GM19099 (cell line): ENCODE data around the gene OR1E1.

Source experiments
- POLR2A ChIP-seq: IDR thresholded peaks from 3 replicates; pipeline ENCODE4 v1.6.1; 2011; ENCODE audit warnings: low read depth; ENCODE audit not compliant: insufficient read length; ENCODE audit errors: extremely low read depth

The OR1E1 gene

GRCh38 chr17:3398310-3398709 lies at the start of gene OR1E1:
TSS of gene OR1E1 (minus strand) at chr17:3398410. CDS start at chr17:3398410, 0 bp downstream.
- no peak for TF ChIP-seq POLR2A

- TF ChIP-seq POLR2A = no peak
Measured at GRCh38 chr17:3447625-3448024, 49.4 kb upstream of the OR1E1 start.

GRCh38 chr17:3440451-3440850 lies 42.2 kb upstream of the OR1E1 start:
- TF ChIP-seq POLR2A = no peak

GRCh38 chr17:3438368-3438767 lies 40.2 kb upstream of the OR1E1 start:
- no peak for TF ChIP-seq POLR2A

GRCh38 chr17:3433741-3434140 lies 35.5 kb upstream of the OR1E1 start, which contains the start of gene OR1E2:
TSS of gene OR1E2 (minus strand) at chr17:3433841. CDS start at chr17:3433841, 0 bp downstream.
- TF ChIP-seq POLR2A = no peak

- TF ChIP-seq POLR2A = no peak
Measured at GRCh38 chr17:3418222-3418621, 20.0 kb upstream of the OR1E1 start.

- TF ChIP-seq POLR2A = no peak
Measured at GRCh38 chr17:3415610-3416009, 17.4 kb upstream of the OR1E1 start.

- no peak for TF ChIP-seq POLR2A
Measured at GRCh38 chr17:3411070-3411469, 12.9 kb upstream of the OR1E1 start, which contains the start of gene OR3A3. TSS of gene OR3A3 (plus strand) at chr17:3411370.

GRCh38 chr17:3401786-3402185 lies 3.6 kb upstream of the OR1E1 start:
- no peak for TF ChIP-seq POLR2A

- no peak for TF ChIP-seq POLR2A
Measured at GRCh38 chr17:3400055-3400454, 1.8 kb upstream of the OR1E1 start.

- no peak for TF ChIP-seq POLR2A
Measured at GRCh38 chr17:3389791-3390190, 8.4 kb downstream of the OR1E1 start.

GRCh38 chr17:3385869-3386816 lies 12.1 kb downstream of the OR1E1 start, which contains the start of gene OR3A2:
TSS of gene OR3A2 (minus strand) at chr17:3386308.
- no peak for TF ChIP-seq POLR2A

- TF ChIP-seq POLR2A = no peak
Measured at GRCh38 chr17:3381957-3382356, 16.3 kb downstream of the OR1E1 start.

GRCh38 chr17:3378321-3378720 lies 19.9 kb downstream of the OR1E1 start:
- no peak for TF ChIP-seq POLR2A
